Measurements from ENCODE around the gene TEX52.

TEX52 gene

GRCh38 chr12:2858334-2858733, 1.5 kb upstream of the TEX52 start:
- no peak for TF ChIP-seq CTCF (IDR thresholded peaks at IDR 0.05; ENCODE audit: control insufficient read depth, insufficient read depth, low read depth, low read length, missing control alignments)
- no peak overlapping the region for H3K4me3 ChIP-seq (ENCODE audit: control insufficient read depth, low read depth, low read length)
- DNase-seq (ENCODE audit: low read depth), result no peak

GRCh38 chr12:2857576-2857975, 737 bp upstream of the TEX52 start:
- TF ChIP-seq CTCF (IDR thresholded peaks at IDR 0.05; ENCODE audit: control insufficient read depth, insufficient read depth, low read depth, low read length, missing control alignments), result no peak
- DNase-seq (ENCODE audit: low read depth), result no peak
- no peak overlapping the region for H3K4me3 ChIP-seq (ENCODE audit: control insufficient read depth, low read depth, low read length)

GRCh38 chr12:2856051-2856450, 788 bp downstream of the TEX52 start:
- no peak for TF ChIP-seq CTCF (IDR thresholded peaks at IDR 0.05; ENCODE audit: control insufficient read depth, insufficient read depth, low read depth, low read length, missing control alignments)
- no peak for DNase-seq (ENCODE audit: low read depth)

GRCh38 chr12:2855546-2855945, 1.3 kb downstream of the TEX52 start:
- H3K4me3 ChIP-seq (ENCODE audit: control insufficient read depth, low read depth, low read length), result no peak overlapping the region
- no peak for DNase-seq (ENCODE audit: low read depth)
- no peak for TF ChIP-seq CTCF (IDR thresholded peaks at IDR 0.05; ENCODE audit: control insufficient read depth, insufficient read depth, low read depth, low read length, missing control alignments)

More at GRCh38 chr12:2856051-2856450, 788 bp downstream of the TEX52 start:
- no peak overlapping the region for H3K4me3 ChIP-seq (ENCODE audit: control insufficient read depth, low read depth, low read length)

GRCh38 chr12:2854669-2855453, 2.0 kb downstream of the TEX52 start:
- TF ChIP-seq CTCF (IDR thresholded peaks at IDR 0.05; ENCODE audit: control insufficient read depth, insufficient read depth, low read depth, low read length, missing control alignments), result no peak
- H3K4me3 ChIP-seq (ENCODE audit: control insufficient read depth, low read depth, low read length), result no peak overlapping the region
- no peak for DNase-seq (ENCODE audit: low read depth)

- peak; percentile 88 for TF ChIP-seq CTCF (IDR thresholded peaks at IDR 0.05; ENCODE audit: control insufficient read depth, insufficient read depth, low read depth, low read length, missing control alignments)
- no peak for DNase-seq (ENCODE audit: low read depth)
- H3K4me3 ChIP-seq (ENCODE audit: control insufficient read depth, low read depth, low read length), result no peak overlapping the region
These were observed 3.2 kb downstream of the TEX52 start for GRCh38 chr12:2853626-2854025.

All from AG09309 (cell line).